Measurements from ENCODE around the gene NDUFV1.

GRCh38 chr11:67633758-67634365 is 27.1 kb downstream of the NDUFV1 start:
- TF ChIP-seq EZH2phosphoT487 (IDR thresholded peaks at IDR 0.05; ENCODE audit: borderline replicate concordance, low read length) (no peak), CTCF (IDR thresholded peaks at IDR 0.05; ENCODE audit: low read depth, low read length, poor library complexity, severe bottlenecking) (no peak)
